Ishikawa (cell line): ENCODE results near the gene ETV6.

Experiments
- CEBPB ChIP-seq: IDR thresholded peaks from 2 replicates; pipeline ENCODE4 v1.6.1; 2012
- EGR1 ChIP-seq: IDR thresholded peaks from 2 replicates; pipeline ENCODE4 v1.6.1; 2012
- EP300 ChIP-seq: IDR thresholded peaks from 2 replicates; pipeline ENCODE4 v1.6.1; 2012; ENCODE audit warnings: borderline replicate concordance
- FOXM1 ChIP-seq: IDR thresholded peaks from 2 replicates; pipeline ENCODE4 v1.6.1; 2012; ENCODE audit warnings: low read depth, borderline replicate concordance
- NFIC ChIP-seq: IDR thresholded peaks from 2 replicates; pipeline ENCODE4 v1.6.1; 2012
- RAD21 ChIP-seq: IDR thresholded peaks from 2 replicates; pipeline ENCODE4 v1.6.1; 2012; ENCODE audit warnings: low read depth
- TEAD4 ChIP-seq: IDR thresholded peaks from 2 replicates; pipeline ENCODE4 v1.6.1; 2012
- YY1 ChIP-seq: IDR thresholded peaks from 2 replicates; pipeline ENCODE4 v1.6.1; 2012; ENCODE audit warnings: low read depth
- ZBTB7A ChIP-seq: IDR thresholded peaks from 2 replicates; pipeline ENCODE4 v1.6.1; 2012; ENCODE audit warnings: low read depth
- TF ChIP-seq, protein P1 (sequence below): IDR thresholded peaks from 2 replicates; pipeline ENCODE4 v1.6.1; 2012
- TF ChIP-seq, protein P2 (sequence below): IDR thresholded peaks from 2 replicates; pipeline ENCODE4 v1.6.1; 2012; ENCODE audit warnings: low read depth, mild to moderate bottlenecking

DNA sequence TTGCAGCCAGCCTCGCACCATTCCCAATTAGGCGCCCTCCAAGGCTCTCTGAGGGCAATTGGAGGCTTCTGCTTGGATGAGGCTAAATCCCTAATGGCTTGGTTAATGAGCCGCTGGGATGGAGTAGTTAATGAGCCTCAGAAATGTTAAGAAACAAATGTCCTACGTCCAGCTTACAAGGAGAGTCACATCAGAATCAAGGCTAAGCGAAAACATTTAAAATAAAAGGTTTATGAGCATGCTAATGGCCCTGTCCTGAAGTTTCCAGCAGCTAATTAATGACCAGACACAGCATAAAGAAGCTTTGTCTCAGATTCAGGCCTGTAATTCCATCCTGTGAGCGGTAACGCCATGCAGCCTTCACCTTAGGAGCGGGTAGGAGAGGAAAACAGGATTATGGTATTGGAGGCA, 220.6 kb downstream of the ETV6 start:
- TF ChIP-seq, protein P1, sequence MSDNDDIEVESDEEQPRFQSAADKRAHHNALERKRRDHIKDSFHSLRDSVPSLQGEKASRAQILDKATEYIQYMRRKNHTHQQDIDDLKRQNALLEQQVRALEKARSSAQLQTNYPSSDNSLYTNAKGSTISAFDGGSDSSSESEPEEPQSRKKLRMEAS, result no peak
- TF ChIP-seq EGR1 (no peak), NFIC (no peak), FOXM1 (no peak), YY1 (no peak), EP300 (no peak), CEBPB (no peak), RAD21 (no peak), TEAD4 (no peak), ZBTB7A (no peak)
- TF ChIP-seq, protein P2, sequence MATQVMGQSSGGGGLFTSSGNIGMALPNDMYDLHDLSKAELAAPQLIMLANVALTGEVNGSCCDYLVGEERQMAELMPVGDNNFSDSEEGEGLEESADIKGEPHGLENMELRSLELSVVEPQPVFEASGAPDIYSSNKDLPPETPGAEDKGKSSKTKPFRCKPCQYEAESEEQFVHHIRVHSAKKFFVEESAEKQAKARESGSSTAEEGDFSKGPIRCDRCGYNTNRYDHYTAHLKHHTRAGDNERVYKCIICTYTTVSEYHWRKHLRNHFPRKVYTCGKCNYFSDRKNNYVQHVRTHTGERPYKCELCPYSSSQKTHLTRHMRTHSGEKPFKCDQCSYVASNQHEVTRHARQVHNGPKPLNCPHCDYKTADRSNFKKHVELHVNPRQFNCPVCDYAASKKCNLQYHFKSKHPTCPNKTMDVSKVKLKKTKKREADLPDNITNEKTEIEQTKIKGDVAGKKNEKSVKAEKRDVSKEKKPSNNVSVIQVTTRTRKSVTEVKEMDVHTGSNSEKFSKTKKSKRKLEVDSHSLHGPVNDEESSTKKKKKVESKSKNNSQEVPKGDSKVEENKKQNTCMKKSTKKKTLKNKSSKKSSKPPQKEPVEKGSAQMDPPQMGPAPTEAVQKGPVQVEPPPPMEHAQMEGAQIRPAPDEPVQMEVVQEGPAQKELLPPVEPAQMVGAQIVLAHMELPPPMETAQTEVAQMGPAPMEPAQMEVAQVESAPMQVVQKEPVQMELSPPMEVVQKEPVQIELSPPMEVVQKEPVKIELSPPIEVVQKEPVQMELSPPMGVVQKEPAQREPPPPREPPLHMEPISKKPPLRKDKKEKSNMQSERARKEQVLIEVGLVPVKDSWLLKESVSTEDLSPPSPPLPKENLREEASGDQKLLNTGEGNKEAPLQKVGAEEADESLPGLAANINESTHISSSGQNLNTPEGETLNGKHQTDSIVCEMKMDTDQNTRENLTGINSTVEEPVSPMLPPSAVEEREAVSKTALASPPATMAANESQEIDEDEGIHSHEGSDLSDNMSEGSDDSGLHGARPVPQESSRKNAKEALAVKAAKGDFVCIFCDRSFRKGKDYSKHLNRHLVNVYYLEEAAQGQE, result no peak
